Measurements from ENCODE around the gene CEP112. TPM values are rescaled to one million over a fixed set of nuclear protein-coding genes. Genes with fewer than 3 reads are reported as not detected.

CEP112 gene
- total and polyA plus RNA-seq, 2 of the 8 experiments (the other 6 are each of a cell fraction or from before 2014, with no cell fraction given): 0.62 to 3.1 TPM

GRCh38 chr17:66056148-66056547 lies 135.8 kb downstream of the CEP112 start:
- Histone ChIP-seq H3K9me3 (ENCODE audit: insufficient read depth in 2 of 2, low read depth in 1 of 2, low read length in 1 of 2) (peaks cover 0 to 2% of the 10 kb centered on the region in 2 experiments; a peak in 1 of 4 replicates), H3K27me3 (replicated peaks in 1 of 4; ENCODE audit: control insufficient read depth in 3 of 4, extremely low read depth in 1 of 4, insufficient read depth in 3 of 4, low read length in 3 of 4) (no peaks in the 10 kb centered on the region), H3K79me1 (ENCODE audit: low read depth, low read length) (no peaks in the 10 kb centered on the region), H3K23me2 (ENCODE audit: low read depth, low read length) (no peaks in the 10 kb centered on the region), H4K5ac (ENCODE audit: insufficient read length, low read depth, low read length) (no peak overlapping the region), H2BK15ac (ENCODE audit: low read length) (no peak overlapping the region), H2BK120ac (replicated peaks; ENCODE audit: low read depth, low read length) (no peak overlapping the region), H3K79me2 (ENCODE audit: control insufficient read depth in 1 of 2, insufficient read depth in 2 of 2, low read length in 2 of 2) (no peaks in the 10 kb centered on the region), H2BK12ac (ENCODE audit: low read depth, low read length) (no peak overlapping the region), H4K8ac (ENCODE audit: extremely low read depth, insufficient read depth, low read length) (no peak overlapping the region), H4K20me1 (replicated peaks in 1 of 2; ENCODE audit: control insufficient read depth in 1 of 2, insufficient read depth in 2 of 2, low read length in 2 of 2) (no peaks in the 10 kb centered on the region), H3K18ac (ENCODE audit: extremely low read depth, low read length) (no peak overlapping the region), H2BK5ac (ENCODE audit: low read depth, low read length) (no peak overlapping the region), H3K4ac (replicated peaks; ENCODE audit: insufficient read length, low read depth, low read length) (no peak overlapping the region), H3K56ac (replicated peaks; ENCODE audit: insufficient read length, low read depth, low read length) (no peak overlapping the region), H3K4me3 (ENCODE audit: extremely low read depth in 1 of 4, insufficient read depth in 2 of 4, low read depth in 3 of 4, low read length in 4 of 4) (no peak overlapping the region), H3K27ac (ENCODE audit: low read depth, low read length) (no peak overlapping the region), H4K91ac (replicated peaks; ENCODE audit: insufficient read length, low read length) (no peak overlapping the region), H3K9ac (replicated peaks in 1 of 4; ENCODE audit: extremely low read depth in 1 of 4, low read depth in 3 of 4, low read length in 3 of 4) (no peak overlapping the region), H3K23ac (ENCODE audit: insufficient read length) (no peak overlapping the region), H3K4me1 (replicated peaks in 1 of 4; ENCODE audit: control insufficient read depth in 3 of 4, insufficient read depth in 4 of 4, low read length in 3 of 4) (no peaks in the 10 kb centered on the region), H3K4me2 (ENCODE audit: insufficient read depth in 1 of 2, low read depth in 2 of 2, low read length in 2 of 2) (no peak overlapping the region), H2AFZ (ENCODE audit: low read length) (no peak overlapping the region), H3K36me3 (ENCODE audit: control insufficient read depth in 2 of 4, insufficient read depth in 4 of 4, low read length in 3 of 4) (no peaks in the 10 kb centered on the region), H3K14ac (ENCODE audit: insufficient read length) (no peak overlapping the region), H2AK5ac (ENCODE audit: low read depth, low read length) (no peak overlapping the region), H2BK20ac (ENCODE audit: low read length) (no peak overlapping the region)
- FAIRE-seq (no peak), DNase-seq (ENCODE audit: low read depth in 1 of 2, low spot score in 2 of 2) (no peak)
- ChIA-PET POLR2A (ENCODE audit: partially characterized antibody) (no interaction called here), CTCF (ENCODE audit: partially characterized antibody) (no interaction called here)
- TF ChIP-seq NRF1 (IDR thresholded peaks at IDR 0.05; ENCODE audit: low read depth, low read length) (no peak), MAX (IDR thresholded peaks at IDR 0.05) (no peak), SIRT6 (IDR thresholded peaks at IDR 0.05; ENCODE audit: low read length) (no peak), E2F6 (IDR thresholded peaks at IDR 0.05) (no peak), SUZ12 (IDR thresholded peaks at IDR 0.05; ENCODE audit: low read length) (no peak), CBX8 (IDR thresholded peaks at IDR 0.05; ENCODE audit: borderline replicate concordance, low read depth, low read length) (no peak), RNF2 (IDR thresholded peaks at IDR 0.05; ENCODE audit: borderline replicate concordance, low read depth, low read length, missing control alignments, poor library complexity, severe bottlenecking) (no peak)
- 85% methylated on average over 4 of the region's 4 CpGs; no CpG with 5 or more reads in 1 of the 2 experiments for WGBS, 2 experiments (ENCODE audit: extremely low coverage in 1 of 2, insufficient coverage in 1 of 2, insufficient read length in 1 of 2, insufficient replicate concordance in 2 of 2, low coverage in 1 of 2, low lambda C conversion rate in 2 of 2, missing lambda C conversion rate in 1 of 2)

Data from H1 (cell line).